ENCODE data around the gene HERC4. TPM values are rescaled to one million over a fixed set of nuclear protein-coding genes. Genes with fewer than 3 reads are reported as not detected.

The HERC4 gene
- total RNA-seq, 1 donor from 2014 or later, result 63.6 TPM

- no peak overlapping the region for H3K27ac ChIP-seq
- intact Hi-C loops (cut with DNase I), result no loop called here
- no peaks in the 10 kb centered on the region for H3K4me1 ChIP-seq
- H3K27me3 ChIP-seq (ENCODE audit: low read depth), result no peaks in the 10 kb centered on the region
- DNase-seq, result no peak
- no peaks in the 10 kb centered on the region for H3K9me3 ChIP-seq
- H3K4me3 ChIP-seq, result no peak overlapping the region
- no peak for TF ChIP-seq CTCF (IDR thresholded peaks at IDR 0.05)
- ATAC-seq, result no peak
- no peaks in the 10 kb centered on the region for H3K36me3 ChIP-seq
These were observed 43.6 kb upstream of the HERC4 start for GRCh38 chr10:68118657-68119056.

GRCh38 chr10:68112837-68113236, 37.8 kb upstream of the HERC4 start:
- Histone ChIP-seq H3K27ac (no peak overlapping the region), H3K36me3 (no peaks in the 10 kb centered on the region), H3K27me3 (ENCODE audit: low read depth) (no peaks in the 10 kb centered on the region), H3K4me1 (no peaks in the 10 kb centered on the region), H3K9me3 (no peaks in the 10 kb centered on the region), H3K4me3 (no peak overlapping the region)
- ATAC-seq (no peak), DNase-seq (no peak)
- intact Hi-C loops (cut with DNase I), result no loop called here
- no peak for TF ChIP-seq CTCF (IDR thresholded peaks at IDR 0.05)

- H3K27me3 ChIP-seq (ENCODE audit: low read depth), result no peaks in the 10 kb centered on the region
- no peaks in the 10 kb centered on the region for H3K4me1 ChIP-seq
- ATAC-seq (no peak), DNase-seq (no peak)
- H3K4me3 ChIP-seq, result no peak overlapping the region
- intact Hi-C loops (cut with DNase I), result no loop called here
- no peaks in the 10 kb centered on the region for H3K36me3 ChIP-seq
- no peaks in the 10 kb centered on the region for H3K9me3 ChIP-seq
- no peak overlapping the region for H3K27ac ChIP-seq
- no peak for TF ChIP-seq CTCF (IDR thresholded peaks at IDR 0.05)
These were observed 36.5 kb upstream of the HERC4 start for GRCh38 chr10:68111584-68111983.

GRCh38 chr10:68110027-68110426, 34.9 kb upstream of the HERC4 start:
- TF ChIP-seq CTCF (IDR thresholded peaks at IDR 0.05), result no peak
- DNase-seq, result no peak
- intact Hi-C loops (cut with DNase I), result no loop called here

GRCh38 chr10:68109331-68109730, 34.2 kb upstream of the HERC4 start, which contains the start of gene MYPN:
Gene MYPN (plus strand): TSS chr10:68109488. CDS start chr10:68121439, 11,951 bp downstream.
- H3K27ac ChIP-seq, result no peak within 1 kb of the TSS
- H3K4me3 ChIP-seq, result no peak within 1 kb of the TSS
- no peak for ATAC-seq
- no peaks in the 10 kb centered on the region for H3K36me3 ChIP-seq
- no peaks in the 10 kb centered on the region for H3K9me3 ChIP-seq
- H3K4me1 ChIP-seq, result no peaks in the 10 kb centered on the region
- H3K27me3 ChIP-seq (ENCODE audit: low read depth), result no peaks in the 10 kb centered on the region
- DNase-seq, result no peak
- TF ChIP-seq CTCF (IDR thresholded peaks at IDR 0.05), result no peak
- intact Hi-C loops (cut with DNase I), result no loop called here

More at GRCh38 chr10:68110027-68110426, 34.9 kb upstream of the HERC4 start:
- ATAC-seq, result no peak
- Histone ChIP-seq H3K27ac (no peak overlapping the region), H3K36me3 (no peaks in the 10 kb centered on the region), H3K4me3 (no peak overlapping the region), H3K9me3 (no peaks in the 10 kb centered on the region), H3K27me3 (ENCODE audit: low read depth) (no peaks in the 10 kb centered on the region), H3K4me1 (no peaks in the 10 kb centered on the region)

- no peaks in the 10 kb centered on the region for H3K27me3 ChIP-seq (ENCODE audit: low read depth)
- TF ChIP-seq CTCF (IDR thresholded peaks at IDR 0.05), result no peak
- H3K4me1 ChIP-seq, result no peaks in the 10 kb centered on the region
- ATAC-seq (no peak), DNase-seq (no peak)
- H3K9me3 ChIP-seq, result no peaks in the 10 kb centered on the region
- H3K27ac ChIP-seq, result no peak overlapping the region
- H3K4me3 ChIP-seq, result no peak overlapping the region
- no peaks in the 10 kb centered on the region for H3K36me3 ChIP-seq
- intact Hi-C loops (cut with DNase I), result no loop called here
These were observed 33.6 kb upstream of the HERC4 start for GRCh38 chr10:68108653-68109052.

Measured in lower lobe of right lung (tissue), 2 donors.